ENCODE results near the gene TMEM213. TPM values are rescaled to one million over a fixed set of nuclear protein-coding genes. Genes with fewer than 3 reads are reported as not detected.
A peak's percentile ranks its signal among the peaks of the same experiment; 100 is the strongest.

Gene TMEM213
- total and polyA plus RNA-seq, 2 of the 13 experiments (the other 11 are each of a cell fraction or from before 2014, with no cell fraction given) = not detected

GRCh38 chr7:138753150-138753518 is 44.7 kb upstream of the TMEM213 start:
- peaks cover 86% of the 10 kb centered on the region for H3K4me1 ChIP-seq (ENCODE audit: insufficient read depth, low read length)
- no peaks in the 10 kb centered on the region for H3K79me2 ChIP-seq (ENCODE audit: insufficient read depth, low read length)
- WGBS (ENCODE audit: low lambda C conversion rate) = 2% methylated on average over 7 of the region's 8 CpGs
- no peaks in the 10 kb centered on the region for H4K20me1 ChIP-seq (ENCODE audit: insufficient read depth, low read length)
- peak overlapping the region; percentile 69 for H3K4me2 ChIP-seq (ENCODE audit: low read depth, low read length)
- H3K9ac ChIP-seq (ENCODE audit: insufficient read depth, low read depth, low read length) = no peak overlapping the region
- TF ChIP-seq ELF4 (CRISPR knock-in tag; IDR thresholded peaks at IDR 0.05; ENCODE audit: borderline replicate concordance) = no peak
- peak; percentile 68; the same call in 1 of the 2 replicates for TF ChIP-seq RAD51 (IDR thresholded peaks at IDR 0.05; ENCODE audit: borderline replicate concordance)
- TF ChIP-seq ONECUT2 (CRISPR knock-in tag; IDR thresholded peaks at IDR 0.05) = no peak
- TF ChIP-seq ZFP90 (CRISPR knock-in tag; IDR thresholded peaks at IDR 0.05; ENCODE audit: borderline replicate concordance) = peak; percentile 22; the same call in 1 of the 2 replicates
- no peak for TF ChIP-seq STAG1 (CRISPR knock-in tag; IDR thresholded peaks at IDR 0.05)
- 0 out of 2 replicates have a peak, but pooled peaks have one; percentile 24 for TF ChIP-seq SALL2 (CRISPR knock-in tag; IDR thresholded peaks at IDR 0.05)
- no peak for TF ChIP-seq HNRNPUL1 (IDR thresholded peaks at IDR 0.05; ENCODE audit: low read depth, low read length)
- TF ChIP-seq ZNF253 (CRISPR knock-in tag; IDR thresholded peaks at IDR 0.05; ENCODE audit: borderline replicate concordance) = no peak
- TF ChIP-seq, protein P1, sequence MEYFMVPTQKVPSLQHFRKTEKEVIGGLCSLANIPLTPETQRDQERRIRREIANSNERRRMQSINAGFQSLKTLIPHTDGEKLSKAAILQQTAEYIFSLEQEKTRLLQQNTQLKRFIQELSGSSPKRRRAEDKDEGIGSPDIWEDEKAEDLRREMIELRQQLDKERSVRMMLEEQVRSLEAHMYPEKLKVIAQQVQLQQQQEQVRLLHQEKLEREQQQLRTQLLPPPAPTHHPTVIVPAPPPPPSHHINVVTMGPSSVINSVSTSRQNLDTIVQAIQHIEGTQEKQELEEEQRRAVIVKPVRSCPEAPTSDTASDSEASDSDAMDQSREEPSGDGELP (IDR thresholded peaks at IDR 0.05; ENCODE audit: borderline replicate concordance, low read depth) = no peak
- TF ChIP-seq KDM3A (CRISPR knock-in tag; IDR thresholded peaks at IDR 0.05; ENCODE audit: low read depth) = no peak
- TF ChIP-seq KMT2A (CRISPR knock-in tag; IDR thresholded peaks at IDR 0.05) = no peak
- TF ChIP-seq USF2 (IDR thresholded peaks at IDR 0.05; ENCODE audit: low read depth, low read length) = peak; percentile 35; the same call in 1 of the 2 replicates
- no peak for TF ChIP-seq USF2 (CRISPR knock-in tag; IDR thresholded peaks at IDR 0.05; ENCODE audit: borderline replicate concordance)
- 0 out of 2 replicates have a peak, but pooled peaks have one; percentile 8 for TF ChIP-seq ZNF264 (CRISPR knock-in tag; IDR thresholded peaks at IDR 0.05)
- 0 out of 2 replicates have a peak, but pooled peaks have one; percentile 4 for TF ChIP-seq NR2F6 (IDR thresholded peaks at IDR 0.05)
- no peak for TF ChIP-seq NR2F6 (CRISPR knock-in tag; IDR thresholded peaks at IDR 0.05)
- no peak for TF ChIP-seq DR1 (CRISPR knock-in tag; IDR thresholded peaks at IDR 0.05)
- no peak for TF ChIP-seq ZNF740 (CRISPR knock-in tag; IDR thresholded peaks at IDR 0.05)
- no peak for TF ChIP-seq RELA (CRISPR knock-in tag; IDR thresholded peaks at IDR 0.05)
- intact Hi-C loops (cut with micrococcal nuclease; ENCODE audit: unreplicated experiment) = no loop called here
- ChIA-PET POLR2A (interaction anchor here (1.0 kb wide), 1 partner anchor 14 kb away, joined by 4 read pairs; no protein-coding TSS in a partner anchor), CTCF (ENCODE audit: low intra/inter-chr PET ratio, low total read pairs) (no interaction called here)
- no peak overlapping the region for H3K27ac ChIP-seq (ENCODE audit: extremely low read length, insufficient read depth, low read length)
- peak overlapping the region in 1 of 3 experiments; percentile 44; a peak in 1 of 6 replicates for H3K4me3 ChIP-seq (replicated peaks in 1 of 3; ENCODE audit: insufficient read depth in 1 of 3, low read depth in 2 of 3, low read length in 3 of 3)
- DNase-seq (ENCODE audit: low spot score) = no peak
- peaks cover 0 to 16% of the 10 kb centered on the region in 2 experiments; a peak in 2 of 5 replicates for H3K27me3 ChIP-seq (ENCODE audit: control insufficient read depth in 1 of 2, insufficient read depth in 2 of 2, low read length in 2 of 2)
- H3K36me3 ChIP-seq (replicated peaks in 1 of 2; ENCODE audit: control insufficient read depth in 1 of 2, insufficient read depth in 2 of 2, low read length in 2 of 2) = no peaks in the 10 kb centered on the region
- BruUV-seq (replicated peaks) = no TSS peak
- no peaks in the 10 kb centered on the region for H3K9me3 ChIP-seq (ENCODE audit: low read length)
- peak; percentile 32 for ATAC-seq
- no peak for FAIRE-seq
- no peak overlapping the region for H2AFZ ChIP-seq (ENCODE audit: low read length)
- in situ Hi-C loops (cut with HindIII; ENCODE audit: extremely low pct_ligation_motif_present, low pct_unique_long_range_greater_than_20kb) = no loop called here

All from HepG2 (cell line).